Left ventricle myocardium inferior (tissue), 1 donor: ENCODE results near the gene FMO2. TPM values are rescaled to one million over a fixed set of nuclear protein-coding genes. Genes with fewer than 3 reads are reported as not detected.

Experiments
- DNase-seq: peaks from one replicate; pipeline ENCODE4 v3.0.0-alpha.2; 2020
- H3K27ac ChIP-seq: fragments of 200-600 bp; replicated peaks from 2 replicates; pipeline ENCODE4 v1.8.0; 2021
- H3K27me3 ChIP-seq: fragments of 200-600 bp; 2 replicates; pipeline ENCODE4 v1.8.0; 2021; ENCODE audit warnings: low read depth
- H3K36me3 ChIP-seq: fragments of 200-600 bp; 2 replicates; pipeline ENCODE4 v1.8.0; 2021
- H3K4me1 ChIP-seq: fragments of 200-600 bp; 2 replicates; pipeline ENCODE4 v1.8.0; 2021
- H3K4me3 ChIP-seq: fragments of 200-600 bp; 2 replicates; pipeline ENCODE4 v1.8.0; 2021; ENCODE audit warnings: mild to moderate bottlenecking, moderate library complexity
- H3K9me3 ChIP-seq: fragments of 200-600 bp; replicated peaks from 2 replicates; pipeline ENCODE4 v1.8.0; 2021
- CTCF ChIP-seq: fragments of 200-600 bp; IDR thresholded peaks from 2 replicates; pipeline ENCODE4 v1.8.0; 2021; ENCODE audit warnings: antibody characterized with exemption, mild to moderate bottlenecking, borderline replicate concordance
- intact Hi-C: fragments of 100-400 bp; cut with micrococcal nuclease; formaldehyde crosslinking; loops from one replicate; pipeline ENCODE4 v1.11.0; 2022
- long read RNA-seq: library from polyadenylated mRNA; unstranded; transcript quantifications from one replicate; pipeline ENCODE4 v2.0.0, GENCODE V29; 2021
- total RNA-seq: library from RNA; stranded (reverse); fragmentation: NEBNext Ultra II Directional; extraction: Animal tissue kit (Norgen Biotek cat#: 25700); gene quantifications from one replicate; pipeline ENCODE4 v1.2.1, GENCODE V29; 2021
- donor health status: DM: no; HTN: yes; CAD: no; lungs with severe emphysema.

Gene FMO2
- 49.7 TPM for total RNA-seq
- long read RNA-seq, transcript FMO2-201 (9 exons, 3,851 nt), result major isoform, 6 of 47 reads
- long read RNA-seq, partial matches to known transcripts, result 2 of 47 reads
- long read RNA-seq, other reads (novel, unspliced or antisense), result 39 of 47 reads

- peaks cover 13% of the 10 kb centered on the region for H3K4me1 ChIP-seq
- TF ChIP-seq CTCF, result no peak
- no peaks in the 10 kb centered on the region for H3K27me3 ChIP-seq
- no peaks in the 10 kb centered on the region for H3K36me3 ChIP-seq
- DNase-seq, result no peak
- intact Hi-C loops, result loop anchor here (5.0 kb wide), 1 partner anchor 103 kb away; no protein-coding TSS in a partner anchor
- H3K9me3 ChIP-seq, result no peaks in the 10 kb centered on the region
- H3K4me3 ChIP-seq, result peak within 1 kb of the TSS; percentile 61
- H3K27ac ChIP-seq, result peak within 1 kb of the TSS; percentile 80
Measured at GRCh38 chr1:171185091-171185490, at the start of gene FMO2. Gene FMO2 (plus strand): TSS chr1:171185300. CDS start chr1:171185714, 414 bp downstream.

GRCh38 chr1:171137580-171137979 lies 47.5 kb upstream of the FMO2 start:
- Histone ChIP-seq H3K27ac (peak overlapping the region; percentile 94), H3K4me1 (peaks cover 52% of the 10 kb centered on the region), H3K36me3 (no peaks in the 10 kb centered on the region), H3K4me3 (no peak overlapping the region), H3K9me3 (no peaks in the 10 kb centered on the region), H3K27me3 (no peaks in the 10 kb centered on the region)
- intact Hi-C loops, result no loop called here
- DNase-seq, result no peak
- no peak for TF ChIP-seq CTCF

- H3K9me3 ChIP-seq, result no peaks in the 10 kb centered on the region
- no peak for TF ChIP-seq CTCF
- peak overlapping the region; percentile 94 for H3K27ac ChIP-seq
- no peaks in the 10 kb centered on the region for H3K27me3 ChIP-seq
- H3K36me3 ChIP-seq, result no peaks in the 10 kb centered on the region
- no peak for DNase-seq
- intact Hi-C loops, result no loop called here
- peaks cover 66% of the 10 kb centered on the region for H3K4me1 ChIP-seq
- no peak overlapping the region for H3K4me3 ChIP-seq
Measured at GRCh38 chr1:171138980-171139379, 46.1 kb upstream of the FMO2 start.

GRCh38 chr1:171139890-171140289 lies 45.2 kb upstream of the FMO2 start:
- no peak for DNase-seq
- no peaks in the 10 kb centered on the region for H3K27me3 ChIP-seq
- peaks cover 67% of the 10 kb centered on the region for H3K4me1 ChIP-seq
- intact Hi-C loops, result no loop called here
- H3K4me3 ChIP-seq, result no peak overlapping the region
- H3K9me3 ChIP-seq, result no peaks in the 10 kb centered on the region
- H3K27ac ChIP-seq, result peak overlapping the region; percentile 94
- TF ChIP-seq CTCF, result no peak
- H3K36me3 ChIP-seq, result no peaks in the 10 kb centered on the region

- H3K27ac ChIP-seq, result peak overlapping the region; percentile 94
- peak; percentile 46 for DNase-seq
- H3K27me3 ChIP-seq, result no peaks in the 10 kb centered on the region
- intact Hi-C loops, result no loop called here
- H3K36me3 ChIP-seq, result no peaks in the 10 kb centered on the region
- H3K4me1 ChIP-seq, result peaks cover 70% of the 10 kb centered on the region
- H3K9me3 ChIP-seq, result no peaks in the 10 kb centered on the region
- TF ChIP-seq CTCF, result no peak
- H3K4me3 ChIP-seq, result no peak overlapping the region
Measured at GRCh38 chr1:171140401-171140800, 44.7 kb upstream of the FMO2 start.
